GM21360 (cell line): ENCODE measurements around the gene AFG3L2.
A peak's percentile ranks its signal among the peaks of the same experiment; 100 is the strongest.
"Not testable (repeated sequence)": the region's sequence is repeated elsewhere in the genome, so short reads cannot be mapped to it uniquely, and the experiment has no call there.

ENCODE experiments used
- ATAC-seq: cut with Tn5 transposase; IDR thresholded peaks from one replicate; pipeline ENCODE4 v1.9.1; 2021; ENCODE audit warnings: mild to moderate bottlenecking, moderate library complexity; ENCODE audit not compliant: unreplicated experiment

The AFG3L2 gene

DNA sequence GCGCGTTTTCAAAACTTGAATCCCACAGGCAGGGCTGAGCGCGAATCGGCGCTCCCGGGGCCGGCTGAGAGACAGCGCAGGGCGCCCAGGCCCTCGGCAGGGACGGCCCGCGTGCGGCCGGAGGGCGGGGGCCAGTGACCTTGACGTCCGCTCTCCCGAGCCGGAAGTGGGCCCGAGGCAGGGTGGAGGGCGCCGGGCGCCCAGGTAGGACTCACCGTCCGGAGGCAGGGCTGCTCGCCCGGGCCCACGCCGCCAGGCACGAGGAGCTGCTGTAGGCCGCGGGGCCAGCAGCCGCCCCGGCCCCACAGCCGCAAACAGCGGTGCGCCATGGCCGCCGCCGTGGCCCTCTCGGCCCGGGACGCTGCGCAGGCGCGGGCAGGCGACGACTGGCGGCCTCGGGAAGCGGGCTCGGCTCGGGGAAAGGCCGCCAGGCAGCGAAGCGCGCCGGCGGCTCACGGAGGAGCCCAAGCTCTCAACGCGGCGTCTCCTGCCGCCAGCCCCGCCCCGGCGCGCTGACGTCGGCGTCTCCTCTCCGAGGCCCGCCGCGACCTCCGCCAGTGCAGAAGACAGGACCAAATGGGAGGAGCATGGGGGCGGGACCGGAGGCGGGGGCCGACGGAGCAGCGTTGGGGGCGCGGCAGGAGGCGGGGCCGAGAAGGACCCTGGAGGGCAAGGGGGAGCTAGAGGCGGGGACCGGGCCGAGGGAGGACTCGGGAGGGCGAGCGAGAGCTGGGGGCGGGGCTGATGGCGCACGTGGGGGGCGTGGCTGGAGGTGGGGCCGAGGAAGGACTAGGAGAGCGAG, at the start of gene AFG3L2:
Gene AFG3L2, minus strand, starts transcription at position 474 of the 802 bp plus-strand sequence. Its CDS starts 145 bp downstream, at position 329.
- ATAC-seq: peak; percentile 81

DNA sequence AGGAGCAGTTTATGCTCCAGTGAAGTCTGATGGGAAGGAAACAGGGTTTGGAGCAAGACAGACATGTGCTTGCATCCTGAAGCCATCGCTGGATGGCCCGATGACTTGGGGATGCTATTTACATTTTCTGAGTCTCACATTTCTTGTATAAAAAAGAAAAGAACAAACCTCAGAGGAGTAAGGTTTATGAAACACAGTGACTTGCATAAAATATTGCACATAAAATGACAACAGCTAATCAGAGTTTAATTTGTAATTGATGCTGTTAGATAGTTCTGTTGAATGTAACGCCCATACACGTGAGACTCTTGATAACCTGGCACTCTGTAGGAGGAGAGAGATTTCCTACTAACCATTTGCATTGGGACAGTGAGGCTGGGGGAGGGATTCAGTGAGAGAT, 47.2 kb upstream of the AFG3L2 start:
- ATAC-seq: no peak

DNA sequence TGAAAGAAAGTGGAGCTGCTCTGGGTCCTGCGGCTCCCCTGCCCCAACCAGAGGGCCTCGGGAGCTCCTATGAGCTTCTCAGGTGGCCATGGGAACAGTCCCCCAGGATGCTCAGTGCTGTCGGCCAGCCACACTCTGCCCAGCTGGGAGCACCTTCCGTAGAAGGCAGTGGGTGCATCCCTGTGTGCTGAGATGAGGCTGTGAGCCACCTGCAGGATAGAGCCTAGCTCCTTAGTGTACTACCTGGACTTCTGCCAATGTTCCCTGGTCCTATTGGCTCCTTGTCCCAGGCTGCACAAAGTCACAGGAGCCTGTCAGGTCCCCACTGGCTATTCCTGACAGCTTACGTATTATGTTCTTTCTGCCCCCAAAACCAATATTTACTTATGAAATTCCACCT, 46.8 kb upstream of the AFG3L2 start:
- ATAC-seq: no peak

DNA sequence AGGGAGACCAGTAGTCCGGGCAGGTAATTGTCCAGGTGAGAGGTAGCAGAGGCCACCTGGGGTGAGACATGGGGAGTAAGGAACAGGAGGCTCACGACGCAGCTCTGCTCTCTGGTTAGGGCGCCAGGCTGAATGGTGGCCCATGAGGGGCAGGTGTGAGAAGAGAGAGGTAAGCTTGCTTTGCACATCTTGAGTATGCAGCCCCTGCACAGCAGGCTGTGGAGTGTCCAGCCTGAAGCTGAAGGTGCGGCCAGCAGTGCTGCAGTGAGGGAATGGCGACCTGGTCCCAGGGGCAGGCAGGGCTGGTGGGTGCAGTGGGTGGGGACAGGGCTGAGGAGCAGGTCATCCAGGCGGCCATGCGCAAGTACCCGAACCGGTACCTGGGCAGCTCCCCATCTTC, 46.4 kb upstream of the AFG3L2 start:
- no peak for ATAC-seq

DNA sequence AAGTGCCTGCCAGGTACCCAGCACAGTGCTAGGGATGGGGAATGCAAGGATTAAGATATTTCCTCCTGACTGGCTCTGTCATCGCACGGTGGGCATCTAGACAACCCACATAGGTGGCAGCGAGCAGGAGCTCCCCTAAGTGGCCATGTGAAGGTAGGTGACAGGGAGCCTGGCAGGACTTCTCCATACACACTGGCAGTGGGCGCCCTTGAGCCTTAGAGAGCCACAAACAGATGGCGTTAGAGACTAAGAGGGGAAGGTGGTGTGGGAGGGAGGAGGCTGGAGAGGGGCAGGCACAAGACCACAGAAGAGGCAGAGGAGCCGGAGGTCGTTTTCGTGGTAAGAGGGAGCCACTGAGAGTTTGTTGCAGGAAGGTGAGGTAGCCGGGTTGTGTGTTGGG, 45.9 kb upstream of the AFG3L2 start:
- no peak for ATAC-seq

DNA sequence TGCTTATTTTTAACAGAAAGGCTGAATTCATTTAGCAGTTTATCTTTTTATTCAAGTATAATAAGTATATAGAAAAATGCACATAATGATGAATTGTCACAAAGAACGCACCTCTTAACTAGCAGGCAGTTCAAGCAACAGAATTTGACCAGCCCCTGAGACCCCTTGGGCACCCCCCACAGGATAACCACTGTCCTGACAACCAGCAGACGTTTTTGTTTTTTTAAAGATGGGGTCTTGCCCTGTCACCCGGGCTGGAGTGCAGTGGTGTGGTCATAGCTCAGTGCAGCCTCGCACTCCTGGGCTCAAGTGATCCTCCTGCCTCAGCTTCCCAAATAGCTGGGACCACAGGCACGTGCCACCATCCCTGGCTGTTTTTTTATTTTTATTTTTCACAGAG, 44.7 kb upstream of the AFG3L2 start:
- ATAC-seq: no peak

DNA sequence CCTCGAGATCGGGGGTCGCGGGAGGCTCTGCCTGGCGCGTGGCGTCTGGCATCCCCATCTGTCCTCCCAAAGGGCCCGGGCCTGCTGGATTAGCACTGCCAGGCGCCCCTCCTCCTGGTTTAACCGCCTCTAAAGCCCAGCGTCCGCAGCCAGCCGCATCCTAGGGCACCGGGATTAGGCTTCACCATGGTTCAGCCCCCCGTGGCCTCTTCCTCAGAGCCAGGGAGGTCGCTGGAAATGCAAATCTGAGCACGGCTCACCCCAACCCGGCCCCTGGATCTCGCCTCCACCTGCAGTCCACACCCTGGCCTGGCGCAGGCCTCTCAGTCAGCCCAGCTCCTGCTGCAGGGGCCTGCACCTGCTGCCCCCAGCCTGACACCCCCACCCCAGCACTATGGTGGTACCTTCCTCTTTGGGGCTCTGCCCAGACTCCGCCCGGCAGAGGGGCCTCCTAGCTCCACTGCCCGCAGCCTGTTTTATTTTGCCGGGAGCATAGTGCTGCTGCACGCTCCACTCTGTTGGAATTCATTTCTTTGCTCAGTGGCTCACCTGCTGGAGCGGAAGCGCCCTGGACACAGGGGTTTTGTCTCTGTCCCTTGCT, 43.9 kb upstream of the AFG3L2 start:
- ATAC-seq: no peak

DNA sequence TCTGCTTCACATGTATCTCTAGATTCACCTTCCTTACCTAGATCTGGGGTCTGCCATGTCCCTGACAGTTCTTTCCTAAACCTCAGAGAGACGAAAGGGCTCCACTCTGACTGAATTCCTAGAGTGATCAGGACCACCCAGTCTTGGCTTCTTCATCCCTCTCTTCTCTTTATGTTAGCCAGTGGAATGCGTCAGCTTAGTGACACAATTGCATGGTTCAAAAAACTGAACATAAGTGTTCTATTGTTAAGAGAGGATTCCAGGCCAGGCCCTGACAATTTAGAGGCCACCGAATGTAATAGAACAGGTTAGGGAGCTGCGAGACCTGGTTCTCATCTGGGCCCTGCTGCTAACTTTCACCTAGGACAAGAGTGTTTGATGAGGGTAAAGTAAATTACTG, 40.7 kb upstream of the AFG3L2 start:
- ATAC-seq: no peak

DNA sequence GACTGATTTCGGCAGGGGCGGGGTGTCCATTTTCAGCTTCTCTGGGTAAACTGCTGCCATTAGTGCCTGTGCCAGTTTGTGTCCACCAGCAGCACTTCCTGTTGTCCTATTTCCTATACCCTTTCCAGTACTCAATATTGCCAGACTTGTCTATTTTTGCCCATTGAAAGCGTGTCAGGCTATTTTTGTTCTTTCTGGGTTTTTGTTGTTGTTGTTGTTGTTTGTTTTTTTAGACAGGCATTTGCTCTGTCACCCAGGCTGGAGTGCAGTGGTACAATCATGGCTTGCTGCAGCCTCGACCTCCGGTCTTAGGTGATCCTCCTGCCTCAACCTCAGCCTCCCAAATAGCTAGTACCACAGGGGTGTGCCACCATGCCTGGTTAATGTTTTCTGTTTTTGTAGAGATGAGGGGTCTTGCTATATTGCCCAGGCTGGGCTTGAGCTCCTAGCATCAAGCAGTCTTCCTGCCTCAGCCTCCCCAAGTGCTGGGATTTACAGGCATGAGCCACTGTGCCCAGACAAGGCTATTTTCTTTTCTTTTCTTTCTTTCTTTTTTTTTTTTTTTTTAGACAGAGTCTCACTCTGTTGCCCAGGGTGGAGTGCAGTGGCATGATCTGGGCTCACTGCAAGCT, 39.2 kb upstream of the AFG3L2 start:
- no peak for ATAC-seq

DNA sequence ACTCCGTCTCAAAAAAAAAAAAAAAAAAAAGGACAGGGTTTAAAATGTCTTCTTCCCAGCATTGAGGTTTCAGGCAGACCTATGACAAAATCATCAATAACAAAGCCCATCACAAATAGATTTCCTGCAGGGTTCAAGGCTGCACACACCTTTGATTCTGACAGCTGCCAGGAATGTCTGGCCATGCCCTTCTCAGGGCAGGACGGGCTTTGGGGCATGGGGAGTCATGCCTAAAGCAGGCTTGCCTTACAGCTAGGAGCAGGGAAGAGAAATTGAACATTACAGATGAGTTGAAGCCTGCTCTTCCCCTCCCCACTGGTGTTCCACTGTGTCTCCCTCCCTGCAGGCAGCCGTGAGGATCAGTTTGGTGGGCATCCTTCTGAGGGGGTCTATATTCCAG, 34.4 kb upstream of the AFG3L2 start:
- ATAC-seq: no peak

DNA sequence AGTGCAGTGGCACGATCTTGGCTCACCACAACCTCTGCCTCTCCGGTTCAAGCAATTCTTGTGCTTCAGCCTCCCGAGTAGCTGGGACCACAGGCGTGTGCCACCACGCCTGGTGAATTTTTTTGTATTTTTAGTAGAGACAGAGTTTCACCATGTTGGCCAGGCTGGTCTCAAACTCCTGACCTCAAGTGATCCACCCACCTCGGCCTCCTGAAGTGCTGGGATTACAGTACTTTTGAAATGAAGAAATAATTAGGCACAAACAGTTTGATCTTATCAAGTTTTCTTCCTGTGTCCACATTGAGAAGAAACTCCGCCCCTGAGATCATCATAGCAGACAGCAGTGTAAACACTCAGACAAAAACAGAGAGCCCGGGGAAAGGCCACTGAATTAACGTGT, 33.7 kb upstream of the AFG3L2 start:
- ATAC-seq: not testable (repeated sequence)

DNA sequence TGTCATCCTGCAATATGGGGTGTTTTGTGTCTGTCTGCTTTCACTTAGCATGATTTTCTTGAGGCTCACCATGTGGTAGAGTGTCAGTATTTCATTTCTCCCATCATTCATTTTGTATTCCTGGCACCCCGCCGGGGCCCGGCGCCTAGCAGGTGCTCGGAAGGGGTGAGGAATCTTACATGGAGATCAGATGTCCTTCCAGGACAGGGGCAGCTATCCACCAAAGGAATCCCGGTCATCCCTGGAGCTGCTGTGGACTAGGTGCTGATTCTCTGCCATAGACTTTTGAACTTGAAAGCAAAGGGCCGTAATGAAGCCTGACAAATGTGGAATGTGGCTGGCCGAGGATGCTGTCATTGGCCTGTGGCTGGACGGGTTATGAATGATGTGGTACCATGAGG, 33.1 kb upstream of the AFG3L2 start:
- ATAC-seq: no peak

DNA sequence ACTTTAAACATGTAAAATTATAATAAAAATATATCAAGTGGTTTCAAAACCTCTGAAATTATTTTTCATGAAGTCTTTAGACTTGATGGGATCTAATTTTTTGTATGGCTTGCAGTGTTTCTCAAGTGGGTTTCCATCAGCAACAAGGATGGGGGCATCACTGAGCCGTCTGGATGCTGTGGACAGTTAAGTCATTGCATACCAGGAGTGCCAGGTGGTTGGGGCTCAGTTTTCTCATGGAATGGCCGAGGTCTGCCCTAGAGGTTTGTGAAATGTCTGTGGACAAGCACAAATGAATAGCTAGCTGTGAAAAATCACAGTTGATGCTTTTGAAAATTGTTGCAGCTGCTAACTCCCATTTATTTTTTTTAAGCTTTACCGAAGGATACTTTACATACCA, 32.4 kb upstream of the AFG3L2 start:
- ATAC-seq: no peak

DNA sequence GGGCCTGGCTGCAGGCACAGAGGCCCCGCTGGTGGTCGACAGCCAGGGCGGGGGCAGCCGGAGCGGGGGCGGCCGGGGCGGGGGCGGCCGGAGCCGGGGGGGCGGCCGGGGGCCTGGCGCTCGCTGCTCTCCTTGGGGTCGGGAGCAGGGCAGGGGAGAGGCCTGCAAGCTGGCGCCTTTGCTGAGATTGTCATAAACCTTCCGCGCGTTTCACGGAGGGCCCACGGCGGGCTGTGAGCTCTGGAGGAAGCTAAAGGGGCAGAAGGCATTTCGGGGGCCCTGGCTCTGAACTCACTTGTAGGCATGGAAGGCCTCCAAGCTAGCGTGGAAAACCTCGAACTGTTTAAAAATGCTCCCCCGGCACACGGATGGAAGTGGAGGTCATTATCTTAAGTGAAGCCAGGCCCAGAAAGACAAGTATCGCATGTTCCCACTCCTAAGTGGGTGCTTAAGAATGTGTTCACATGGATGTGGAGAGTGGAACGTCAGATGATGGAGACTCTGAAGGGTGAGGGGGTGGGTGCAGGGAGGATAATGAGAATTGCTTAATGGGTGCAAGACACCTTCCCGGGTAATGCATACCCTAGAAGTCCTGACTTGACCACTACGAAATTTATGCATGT, 31.3 kb upstream of the AFG3L2 start:
- peak; percentile 11 for ATAC-seq

DNA sequence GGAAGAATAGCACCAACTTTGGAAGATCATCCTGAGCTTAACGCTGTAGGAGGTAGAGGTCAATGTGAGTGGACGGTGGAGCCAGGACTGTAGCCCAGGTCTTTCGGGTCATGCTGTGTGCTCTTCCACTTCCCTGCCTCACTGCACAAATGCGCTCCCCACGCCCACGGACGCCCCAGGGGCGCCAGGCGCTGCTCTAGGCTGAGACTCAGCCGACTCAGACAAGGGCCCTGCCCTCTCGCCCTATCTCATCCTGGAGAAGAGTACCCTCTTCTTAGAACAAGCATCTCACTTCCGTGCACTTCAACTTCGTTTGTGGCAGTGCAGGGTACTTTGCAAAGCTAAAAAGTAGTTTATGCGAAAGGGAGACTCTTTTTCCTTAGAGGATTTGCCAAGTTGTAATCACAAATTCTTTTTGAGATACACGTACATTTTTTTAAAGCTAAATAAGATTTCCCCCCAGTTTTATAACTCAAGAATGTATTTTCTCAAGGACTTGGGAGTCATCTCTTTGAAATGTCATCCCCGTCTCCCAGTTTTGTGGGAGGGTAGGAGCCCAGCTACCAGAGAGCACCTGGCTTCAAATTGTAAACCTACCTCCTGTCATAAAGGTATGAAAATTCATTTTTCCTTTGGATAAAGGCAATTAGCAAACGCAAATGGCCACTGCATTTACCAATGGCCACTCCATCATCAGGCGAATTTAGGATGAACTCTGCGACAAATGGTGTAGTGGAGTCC, 29.5 kb upstream of the AFG3L2 start:
- ATAC-seq: no peak

DNA sequence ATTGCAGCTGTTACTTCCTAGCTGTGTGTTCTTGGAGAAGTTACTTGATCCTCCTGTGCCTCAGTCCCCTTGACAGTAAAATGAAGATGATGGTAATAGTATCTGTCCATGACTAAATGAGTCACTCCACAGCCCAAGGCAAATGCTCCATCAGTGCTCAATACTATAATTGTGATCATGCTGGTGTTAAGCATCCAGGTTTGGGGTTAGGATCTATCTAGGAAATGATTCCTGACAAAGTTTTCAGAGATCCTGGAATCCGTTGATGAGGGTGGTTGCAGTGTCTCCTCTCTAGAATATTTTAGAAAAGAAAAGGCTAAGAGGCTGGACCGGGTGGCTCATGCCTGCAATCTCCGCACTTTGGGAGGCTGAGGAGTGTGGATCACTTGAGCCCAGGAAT, 28.0 kb upstream of the AFG3L2 start:
- ATAC-seq: no peak

DNA sequence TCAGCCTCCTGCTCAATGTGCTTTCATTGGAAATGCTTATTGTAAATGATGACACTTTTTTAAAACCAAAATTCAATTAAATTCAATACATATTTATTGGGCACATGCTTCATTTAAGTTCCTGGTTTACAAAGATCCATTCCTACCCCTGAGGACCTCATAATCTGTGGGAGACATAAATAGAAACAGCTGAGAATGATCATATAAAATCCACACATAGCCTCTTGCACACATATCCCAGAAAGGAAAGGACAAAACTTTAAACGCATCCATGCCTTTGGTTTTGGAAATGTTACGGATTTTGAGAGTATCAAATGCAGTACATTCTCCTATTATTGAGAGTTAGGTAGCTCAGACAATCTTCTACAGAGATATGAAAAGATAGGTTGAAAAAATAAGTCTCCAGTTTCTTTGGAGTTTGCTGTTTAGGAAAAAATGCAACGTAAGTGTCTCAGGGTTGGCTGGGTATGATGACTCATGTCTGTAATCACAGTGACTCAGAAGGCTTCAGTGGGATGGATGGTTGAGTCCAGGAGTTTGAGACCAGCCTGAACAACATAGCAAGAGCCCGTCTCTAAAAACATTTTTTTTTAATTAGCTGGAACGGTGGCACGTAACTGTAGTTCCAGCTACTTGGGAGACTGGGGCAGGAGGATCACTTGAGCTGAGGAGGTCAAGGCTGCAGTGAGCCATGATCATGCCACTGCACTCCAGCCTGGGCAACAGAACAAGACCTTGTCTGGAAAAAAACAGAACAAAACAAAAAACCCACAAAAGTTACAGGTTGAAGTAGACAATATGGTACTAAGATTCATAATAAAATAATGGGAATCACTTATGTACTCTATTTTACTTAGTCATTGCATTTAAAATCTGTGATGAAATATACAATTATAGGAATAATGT, 26.8 kb upstream of the AFG3L2 start:
- no peak for ATAC-seq

DNA sequence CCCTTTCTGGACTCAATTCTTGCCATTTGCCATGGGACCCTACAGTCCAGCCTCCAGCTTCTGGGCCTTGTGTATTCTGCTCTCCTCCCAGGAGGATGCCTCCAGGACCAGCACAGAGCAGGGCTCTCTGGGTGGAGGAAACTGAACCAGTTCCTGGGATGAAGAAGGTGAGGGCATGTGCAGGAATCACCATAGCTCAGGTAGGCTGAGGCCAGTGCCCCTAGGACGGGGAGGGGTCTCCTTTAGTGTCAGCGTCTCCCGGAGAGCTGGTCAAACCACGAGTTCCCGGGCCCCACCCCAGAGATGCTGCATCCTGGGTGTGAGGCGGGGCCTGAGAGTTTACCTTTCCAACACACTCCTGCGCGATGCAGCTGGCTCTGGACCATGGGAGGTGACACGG, 24.9 kb upstream of the AFG3L2 start:
- no peak for ATAC-seq

DNA sequence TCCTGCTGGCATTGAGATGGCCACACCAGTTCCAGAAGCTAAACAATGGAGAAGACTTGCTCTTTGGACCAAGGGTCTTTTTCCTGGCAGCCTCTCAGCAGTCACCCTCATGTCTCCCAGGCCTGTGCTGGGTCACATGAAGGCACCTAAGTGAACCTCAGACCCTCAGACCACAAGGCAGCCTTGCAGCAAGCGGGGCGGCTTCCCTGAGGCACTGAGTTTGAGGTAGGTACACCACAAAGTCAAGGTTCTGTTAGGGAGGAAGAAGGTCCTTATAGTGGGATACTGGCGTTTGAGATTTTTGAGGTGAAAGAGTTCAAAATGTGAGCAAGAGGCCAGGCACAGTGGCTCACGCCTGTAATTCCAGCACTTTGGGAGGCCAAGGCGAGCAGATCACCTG, 22.2 kb upstream of the AFG3L2 start:
- no peak for ATAC-seq

DNA sequence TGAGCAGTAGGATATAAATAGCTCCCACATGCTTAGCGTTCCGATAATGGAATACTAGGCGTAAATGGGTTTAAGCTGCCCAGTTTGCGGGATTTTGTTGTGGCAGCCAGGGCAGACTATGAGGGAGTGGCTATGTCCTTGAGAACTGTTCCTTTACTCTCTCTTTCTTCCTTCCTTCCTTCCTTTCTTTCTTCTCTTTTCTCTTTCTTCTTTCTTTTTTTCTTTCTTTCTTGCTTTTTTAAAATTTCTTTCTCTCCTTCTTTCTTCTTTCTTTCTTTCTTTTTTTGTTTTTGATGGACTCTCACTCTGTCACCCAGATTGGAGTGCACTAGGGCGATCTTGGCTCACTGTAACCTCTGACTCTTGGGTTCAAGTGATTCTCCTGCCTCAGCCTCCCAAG, 21.6 kb upstream of the AFG3L2 start:
- no peak for ATAC-seq
